HG03066 (cell line): ENCODE results near the gene TOM1L1.

Experiments
- ATAC-seq: cut with Tn5 transposase; IDR thresholded peaks from one replicate; pipeline ENCODE4 v1.9.1; 2021; ENCODE audit warnings: low read depth; ENCODE audit not compliant: unreplicated experiment

TOM1L1 gene

DNA sequence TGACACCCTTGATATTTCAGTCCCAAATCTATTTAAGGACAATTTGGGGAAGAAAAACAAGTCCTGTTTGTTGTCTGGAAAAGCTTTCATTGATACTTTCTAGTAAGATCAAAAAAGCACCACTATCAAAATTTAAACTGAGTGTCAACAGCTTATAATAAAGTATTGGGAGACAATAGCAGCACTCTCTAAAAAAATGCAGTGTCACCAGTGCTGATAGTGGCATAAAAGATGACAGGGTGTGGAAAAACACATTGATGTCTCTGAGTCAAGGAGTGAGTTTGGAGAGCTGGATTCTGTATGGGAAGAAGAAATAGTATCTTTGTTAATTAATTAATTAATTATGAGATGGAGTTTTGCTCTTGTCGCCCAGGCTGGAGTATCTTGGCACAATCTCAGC is 8.3 kb upstream of the TOM1L1 start:
- no peak for ATAC-seq

DNA sequence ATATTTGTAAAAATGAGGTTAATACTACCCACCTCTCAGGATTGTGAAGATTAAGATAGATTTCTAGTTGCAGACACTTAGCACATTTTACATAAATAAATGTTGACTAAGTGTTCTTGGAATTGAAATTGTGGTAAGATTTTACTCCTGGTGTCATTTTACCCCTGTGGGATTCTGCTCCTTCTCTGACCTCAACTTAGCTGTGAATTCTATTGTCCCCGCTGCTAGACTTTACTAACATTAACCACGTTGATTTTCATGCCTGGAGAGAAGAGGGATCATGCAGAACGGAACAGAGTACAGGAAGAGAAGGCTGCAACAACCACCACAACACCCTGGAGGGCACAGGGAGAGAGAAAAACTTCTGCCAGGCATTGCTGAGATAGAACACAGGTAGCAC is 2.1 kb upstream of the TOM1L1 start:
- no peak for ATAC-seq

DNA sequence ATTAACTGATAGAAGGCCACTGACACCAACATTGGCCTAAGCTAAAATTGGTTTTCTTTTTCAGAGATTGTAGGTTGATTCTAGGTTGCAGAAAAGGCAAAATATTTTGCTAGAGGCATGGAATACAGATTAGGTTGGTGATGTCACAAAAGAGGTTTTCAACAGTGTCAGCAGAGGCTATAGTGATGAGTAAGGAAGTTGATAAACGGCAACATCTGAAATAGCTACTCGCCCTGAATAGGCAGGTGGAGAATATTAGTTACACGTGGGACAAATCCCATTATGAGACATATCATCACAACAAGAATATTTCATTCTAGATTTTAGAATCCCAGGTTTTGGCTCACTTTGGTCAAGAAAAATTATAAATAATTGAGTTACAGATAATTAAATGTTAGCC is 1.5 kb upstream of the TOM1L1 start:
- no peak for ATAC-seq

DNA sequence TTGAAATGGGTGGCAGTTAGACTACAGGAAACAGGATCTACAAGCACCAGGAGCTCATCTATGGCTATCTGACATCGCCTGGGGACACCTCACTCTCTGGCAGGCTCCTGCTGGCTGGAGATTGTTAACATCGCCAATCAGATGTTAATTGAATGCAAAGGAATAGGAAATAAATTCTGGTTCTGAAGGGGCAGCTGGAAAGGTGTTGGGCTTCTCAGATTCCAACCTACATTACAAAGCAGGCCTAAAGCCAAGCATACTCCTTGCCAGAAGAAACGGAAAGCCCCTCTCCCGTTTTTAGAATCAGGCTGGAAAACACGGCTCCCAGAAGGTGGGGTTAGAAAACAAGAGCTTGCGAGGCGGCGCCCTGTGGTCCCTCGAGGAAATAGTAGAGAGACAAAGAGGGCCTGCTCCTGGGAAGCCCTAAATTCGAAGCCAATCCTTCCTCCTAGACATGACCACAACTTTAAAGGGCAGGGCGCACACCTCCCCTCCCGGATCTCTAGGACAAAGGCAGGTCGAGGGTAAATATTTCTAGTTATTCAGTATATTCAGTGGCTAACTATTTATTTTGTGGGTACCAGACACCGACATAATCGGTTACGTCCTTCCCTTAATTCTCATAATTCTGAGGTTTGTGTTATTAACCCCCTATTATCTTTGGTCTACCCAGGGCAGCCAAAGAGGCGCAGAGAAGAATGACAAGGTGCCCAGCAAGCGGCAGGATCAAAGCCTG is 763 bp upstream of the TOM1L1 start:
- peak; percentile 5 for ATAC-seq

DNA sequence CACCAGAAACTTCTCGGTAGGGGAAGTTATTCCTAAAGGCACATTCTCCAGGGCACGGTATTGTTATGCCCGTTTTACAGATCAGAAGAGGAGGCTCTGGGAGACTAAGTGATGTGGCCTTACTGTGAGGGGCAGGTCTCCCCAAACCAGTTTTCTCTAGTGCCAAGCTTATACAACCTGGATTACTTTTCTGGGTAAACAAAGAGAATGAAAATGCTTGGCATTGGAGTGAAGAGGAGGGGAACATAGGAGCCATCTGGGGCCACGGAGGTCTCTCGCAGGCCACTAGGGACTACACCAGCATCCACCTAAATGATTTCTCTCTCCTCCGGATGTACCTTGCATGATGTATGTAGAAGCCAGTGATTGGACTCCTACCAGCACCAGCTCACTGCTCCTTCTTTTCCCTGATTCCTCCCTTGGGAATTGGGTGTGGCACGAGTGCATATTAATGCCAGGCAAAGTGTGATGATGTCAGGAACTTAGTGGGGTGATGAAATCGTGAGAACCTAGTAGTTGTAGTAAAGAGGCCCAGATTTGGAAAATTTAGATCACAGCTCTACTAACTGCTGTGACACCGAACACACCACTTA is 674 bp downstream of the TOM1L1 start:
- ATAC-seq: no peak

DNA sequence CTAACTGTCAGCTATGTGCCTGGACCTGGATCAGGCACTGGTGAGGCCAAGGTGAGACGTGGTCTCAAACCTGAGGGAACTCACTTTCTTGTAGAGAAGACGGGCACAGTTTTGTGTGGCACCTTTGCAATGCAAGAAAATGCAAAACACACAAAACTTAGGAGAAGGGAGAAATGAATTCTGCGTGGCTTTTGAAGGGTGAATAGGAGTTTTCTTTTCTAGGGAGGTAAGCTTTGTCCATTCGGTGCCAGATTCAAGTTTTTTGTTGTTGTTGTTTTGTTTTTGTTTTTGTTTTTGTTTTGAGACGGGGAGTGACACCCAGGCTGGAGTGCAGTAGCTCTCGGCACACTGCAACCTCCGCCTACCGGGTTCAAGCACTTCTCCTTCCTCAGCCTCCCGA is 1.4 kb downstream of the TOM1L1 start:
- no peak for ATAC-seq

DNA sequence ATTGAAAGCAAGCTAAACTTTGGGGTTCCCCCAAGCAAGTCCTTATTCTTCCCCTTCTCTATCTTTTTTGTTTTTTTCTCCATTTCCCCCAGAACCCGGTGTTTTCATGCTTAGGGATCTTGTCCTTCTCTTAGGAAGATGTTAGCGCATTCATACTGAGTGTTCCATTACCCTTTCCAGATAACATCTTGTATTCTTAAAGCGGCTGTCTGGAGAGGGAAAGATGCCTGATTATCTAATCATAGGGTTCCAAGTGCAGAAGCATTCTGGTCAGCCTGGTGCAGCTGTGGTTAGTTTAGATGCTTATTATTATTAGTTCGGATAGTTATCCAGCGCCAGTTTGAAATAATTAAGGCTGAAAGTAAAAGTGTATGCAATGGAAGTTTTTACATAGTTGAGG is 2.0 kb downstream of the TOM1L1 start:
- ATAC-seq: no peak

DNA sequence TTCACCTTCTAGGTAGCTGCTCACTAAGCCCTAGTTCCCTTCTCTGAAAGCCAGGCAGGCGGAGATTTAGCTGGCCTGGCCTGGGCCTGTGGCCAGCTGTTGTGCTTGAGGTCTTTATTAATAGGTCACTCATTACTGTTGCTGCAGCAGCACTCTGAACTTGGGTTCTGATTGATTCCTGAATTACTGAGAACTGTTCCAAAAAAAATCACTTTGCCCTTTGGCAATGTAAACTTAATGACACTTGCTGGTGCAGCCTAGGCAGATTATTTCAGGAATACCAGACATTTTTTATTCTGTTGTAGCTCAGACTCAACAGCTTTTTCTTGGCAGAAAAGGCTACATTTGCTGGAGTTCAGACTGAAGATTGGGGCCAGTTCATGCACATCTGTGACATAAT is 2.7 kb downstream of the TOM1L1 start:
- ATAC-seq: no peak

DNA sequence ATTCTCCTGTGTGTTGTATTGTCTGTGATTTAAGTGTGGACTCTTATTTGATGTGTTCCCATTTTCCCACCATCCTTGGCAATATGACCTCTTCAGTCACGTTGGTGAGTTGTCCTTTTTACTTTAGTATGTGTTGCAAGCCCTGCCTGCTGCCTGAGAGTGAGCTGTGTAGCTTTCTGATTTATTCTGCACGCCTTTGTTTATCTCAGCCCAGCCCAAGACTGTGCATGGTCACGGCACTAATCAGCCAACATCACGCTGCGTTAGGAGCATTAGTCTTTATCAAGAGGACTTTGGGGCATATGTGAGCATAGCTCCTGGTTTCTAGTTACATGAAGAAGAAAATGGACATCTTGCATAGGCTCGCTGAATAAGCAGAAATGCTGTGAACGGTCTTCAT is 6.0 kb downstream of the TOM1L1 start:
- ATAC-seq: no peak

DNA sequence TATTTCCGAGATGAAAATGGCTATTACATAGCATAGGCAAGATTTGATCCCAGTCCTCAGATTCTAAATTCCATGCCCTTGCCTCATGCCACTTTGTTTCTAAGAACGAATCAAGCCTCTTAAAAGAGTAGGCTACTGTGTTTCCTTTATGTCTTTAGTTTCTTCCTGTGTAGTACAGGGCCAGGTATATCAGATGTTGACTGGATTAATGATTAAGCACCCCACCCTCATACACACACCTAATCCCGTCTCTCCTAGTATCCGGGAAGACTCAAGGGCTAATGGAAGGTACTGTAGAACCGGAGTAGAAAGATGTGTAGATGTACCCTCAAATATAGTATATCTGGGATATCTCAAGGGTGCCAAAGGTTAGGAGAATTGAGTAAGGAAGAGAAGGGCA is 6.7 kb downstream of the TOM1L1 start:
- ATAC-seq: no peak

DNA sequence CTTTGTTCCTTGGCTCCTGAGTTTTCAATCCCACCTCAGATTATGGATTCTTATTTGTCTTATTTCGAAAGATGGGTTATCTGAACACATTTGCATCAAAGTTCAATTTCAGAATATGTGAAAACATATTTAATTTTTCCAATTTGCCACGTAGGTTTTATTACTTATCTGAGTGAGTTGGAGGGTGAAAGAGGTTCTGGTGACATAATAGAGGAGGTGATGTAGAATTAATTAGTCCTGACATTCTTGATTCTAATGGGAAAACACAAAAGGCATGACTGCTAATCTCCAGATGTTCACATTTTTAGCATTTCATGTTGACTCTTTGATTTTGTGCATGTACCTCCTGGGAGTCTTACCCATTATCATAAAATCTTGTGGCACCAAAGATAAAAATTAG is 9.1 kb downstream of the TOM1L1 start:
- no peak for ATAC-seq

DNA sequence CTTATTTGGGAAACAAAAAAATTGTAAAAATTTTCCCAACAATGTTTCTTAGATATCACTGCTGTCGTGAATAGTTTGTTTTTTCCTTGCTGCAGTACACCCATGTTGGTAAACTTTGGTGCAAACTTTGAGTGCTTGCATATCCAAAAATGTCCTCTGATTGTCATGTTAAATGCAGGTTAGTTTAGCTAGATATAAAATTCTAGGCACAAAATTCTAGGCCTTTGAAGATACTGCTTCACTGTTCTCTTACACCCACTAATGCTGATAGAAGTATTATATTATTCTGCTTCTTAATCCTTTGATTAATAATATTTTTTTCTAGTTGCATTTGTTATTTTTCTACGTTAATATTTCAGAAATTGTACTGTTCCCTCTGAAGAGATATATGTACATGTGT is 16.1 kb downstream of the TOM1L1 start:
- no peak for ATAC-seq

DNA sequence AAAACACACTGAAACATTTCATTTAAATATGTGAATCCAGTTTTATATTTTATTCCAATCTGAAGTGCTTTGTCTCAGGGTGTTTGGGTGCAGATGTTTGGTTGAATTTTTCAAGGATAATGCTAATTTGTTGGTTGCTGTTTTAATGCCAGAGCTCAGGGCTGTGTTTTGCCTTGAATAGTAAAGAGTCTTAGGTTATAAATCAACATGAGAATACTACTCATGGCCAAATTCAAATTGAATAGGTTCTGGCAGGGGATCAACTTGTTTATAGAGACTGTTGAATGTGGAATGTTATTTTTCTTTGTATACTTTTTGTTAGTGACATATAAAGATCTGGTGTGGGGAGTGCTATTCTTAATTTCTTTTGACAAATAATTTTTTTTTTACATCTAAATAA is 18.8 kb downstream of the TOM1L1 start:
- no peak for ATAC-seq

DNA sequence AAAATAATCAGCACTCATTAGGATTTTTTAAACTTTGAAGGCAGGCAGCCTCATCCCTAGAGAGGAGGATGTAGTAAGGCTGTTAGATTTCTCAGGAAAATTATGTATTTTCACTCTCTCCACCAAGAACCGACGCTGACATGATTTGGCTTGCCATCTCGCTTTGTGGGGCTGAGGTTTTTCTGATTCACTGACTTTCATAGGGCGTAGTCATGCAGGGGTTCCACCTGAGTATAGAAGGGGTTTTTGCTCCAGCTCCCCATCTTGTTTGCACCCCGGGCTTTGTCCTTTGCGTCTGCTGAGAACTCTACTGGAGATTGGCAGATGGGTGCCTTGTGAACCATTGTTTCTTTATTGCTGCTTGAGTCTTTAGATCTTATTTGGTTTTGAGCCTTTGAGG is 20.2 kb downstream of the TOM1L1 start:
- no peak for ATAC-seq

DNA sequence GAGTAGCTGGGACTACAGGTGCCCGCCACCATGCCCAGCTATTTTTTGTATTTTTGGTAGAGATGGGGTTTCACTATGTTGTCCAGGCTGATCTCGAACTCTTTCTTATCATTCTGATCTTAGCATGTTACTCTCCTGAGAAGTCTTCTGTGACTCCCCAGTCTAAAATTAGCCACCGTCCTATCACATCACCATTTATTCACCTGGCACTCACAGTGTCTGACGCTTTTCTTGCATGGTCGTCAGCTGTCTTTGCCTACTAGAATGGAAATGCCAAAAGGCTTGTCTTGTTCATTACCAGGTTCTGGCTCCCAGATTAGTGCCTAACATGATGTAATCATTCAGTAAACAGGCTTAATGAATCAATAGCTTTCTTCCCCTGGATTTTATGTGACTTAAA is 23.8 kb downstream of the TOM1L1 start:
- no peak for ATAC-seq

DNA sequence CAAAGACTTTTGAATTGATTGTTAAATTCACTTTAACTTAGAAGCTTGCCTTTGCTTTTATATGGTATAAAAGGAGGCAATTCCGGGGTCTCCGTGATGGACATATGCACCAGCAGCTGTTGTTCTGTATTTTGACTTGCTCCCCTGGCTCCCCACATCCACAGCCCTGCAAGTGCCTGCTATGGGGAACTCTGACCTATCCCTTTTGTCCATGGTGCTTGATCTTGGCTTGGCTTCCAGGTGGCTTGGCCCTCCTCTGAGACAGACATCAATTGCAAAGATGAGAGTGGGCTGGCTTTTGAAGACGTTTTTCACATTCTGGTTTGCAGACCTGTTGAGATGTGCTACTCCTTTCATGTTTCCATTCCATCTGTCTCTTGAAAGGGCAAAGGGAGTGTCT is 26.9 kb downstream of the TOM1L1 start:
- no peak for ATAC-seq

DNA sequence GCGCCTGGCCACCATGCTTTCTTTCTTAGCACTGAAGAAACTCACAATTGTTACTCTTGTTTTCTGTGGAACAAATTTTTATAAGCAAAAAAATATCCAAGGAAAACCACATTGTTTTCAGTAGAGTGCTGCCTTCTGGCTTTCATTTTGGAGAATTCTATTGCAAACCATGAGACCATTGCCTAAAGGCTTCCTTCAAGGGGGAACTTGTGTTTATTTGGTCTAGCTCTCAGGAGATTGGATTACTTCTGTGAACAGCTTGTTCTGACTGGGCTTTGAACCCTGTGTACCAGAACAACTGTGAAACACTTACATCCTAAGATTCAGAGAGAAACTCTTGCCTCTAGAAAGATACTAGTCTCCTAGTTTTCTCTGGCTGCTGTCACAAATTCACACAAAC is 32.1 kb downstream of the TOM1L1 start:
- no peak for ATAC-seq

DNA sequence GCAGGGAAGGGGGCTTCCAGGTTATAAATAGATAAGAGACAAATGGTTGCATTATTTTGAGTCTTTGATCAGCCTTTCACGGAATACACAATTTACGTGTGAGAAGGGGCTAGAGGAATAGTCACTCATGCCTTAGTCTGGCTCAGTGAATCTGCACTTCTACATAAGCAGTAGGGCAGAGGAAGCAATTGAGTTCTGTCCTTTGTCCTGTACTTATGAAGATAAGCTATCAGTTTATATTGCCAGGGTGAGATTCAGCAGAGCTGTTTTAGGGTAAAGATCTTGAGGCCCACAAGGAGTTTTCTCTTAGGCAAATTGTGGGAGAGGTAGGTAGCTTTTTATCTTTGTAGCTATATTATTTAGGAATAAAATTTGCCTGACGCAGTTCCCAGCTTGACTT is 33.3 kb downstream of the TOM1L1 start:
- ATAC-seq: no peak

DNA sequence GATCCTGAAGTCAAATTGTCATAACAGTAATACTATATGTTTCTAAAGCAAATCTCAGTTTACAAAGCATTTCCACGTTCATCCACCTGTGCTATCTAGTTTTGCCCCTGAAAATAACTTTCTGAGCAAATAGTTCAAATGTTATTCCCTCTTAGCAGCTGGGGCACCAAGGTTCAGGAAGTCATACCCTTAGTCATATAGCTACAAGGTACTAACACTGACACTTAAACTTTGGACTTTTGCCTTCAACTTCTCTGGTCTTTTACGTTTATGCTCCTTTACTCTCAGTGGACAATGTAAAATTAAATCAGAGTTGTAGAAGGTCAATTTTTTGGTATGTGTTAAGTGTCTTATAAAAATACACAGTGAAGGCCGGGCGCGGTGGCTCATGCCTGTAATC is 34.8 kb downstream of the TOM1L1 start:
- no peak for ATAC-seq

DNA sequence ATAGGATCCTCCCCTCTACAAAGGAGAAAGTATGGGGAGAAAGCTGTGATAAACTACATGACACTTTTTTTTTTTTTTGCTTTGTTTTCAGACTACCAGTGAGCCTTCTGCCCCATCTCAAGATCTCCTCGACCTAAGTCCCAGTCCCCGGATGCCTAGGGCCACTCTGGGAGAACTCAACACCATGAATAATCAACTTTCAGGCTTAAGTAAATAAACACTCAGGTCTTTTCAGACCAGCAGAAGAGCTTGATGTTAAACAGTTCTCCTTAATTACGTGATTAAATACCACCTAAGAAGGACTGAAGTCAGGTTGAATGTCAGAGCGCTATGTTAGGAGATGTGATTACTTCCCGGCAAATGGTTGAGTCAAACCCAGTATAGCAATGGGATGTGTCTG is 36.4 kb downstream of the TOM1L1 start:
- no peak for ATAC-seq

DNA sequence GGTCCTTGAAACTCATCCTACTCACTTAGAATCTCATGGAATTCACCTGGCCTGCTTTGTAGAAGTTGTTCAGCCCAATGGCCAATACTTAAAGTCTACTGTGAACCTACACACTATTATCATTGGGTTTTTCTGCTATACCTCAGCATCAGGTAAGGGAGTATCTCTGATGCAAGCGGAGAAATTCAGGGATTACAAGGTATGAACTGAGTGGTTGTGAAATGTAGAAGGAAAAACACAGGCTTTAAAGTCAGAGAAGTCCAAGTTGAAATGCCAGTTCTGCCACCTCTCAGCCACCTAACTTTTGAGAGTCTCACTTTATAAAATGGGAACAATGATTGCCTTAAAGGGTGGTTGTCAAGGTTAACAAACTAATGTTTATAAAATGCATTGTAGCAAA is 36.8 kb downstream of the TOM1L1 start:
- ATAC-seq: no peak

DNA sequence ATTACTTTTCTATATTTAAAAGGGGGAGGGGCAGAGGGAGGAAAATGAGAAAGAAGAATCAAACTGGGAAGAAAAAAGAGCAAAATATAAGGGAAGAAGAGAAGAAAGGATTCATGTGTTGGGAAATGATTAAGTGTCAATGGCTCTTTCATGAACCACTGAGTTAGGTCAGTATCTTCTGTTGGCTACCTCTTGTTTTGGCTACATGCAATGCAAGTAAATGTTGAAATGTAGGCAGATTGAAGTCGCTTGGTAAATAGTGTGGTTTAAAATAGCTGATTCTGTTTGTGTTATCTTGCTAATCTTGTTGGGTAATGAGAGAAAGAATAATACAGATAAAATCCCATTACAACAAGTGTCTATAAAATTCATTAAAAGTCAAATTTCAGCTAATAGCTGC is 40.6 kb downstream of the TOM1L1 start:
- no peak for ATAC-seq

DNA sequence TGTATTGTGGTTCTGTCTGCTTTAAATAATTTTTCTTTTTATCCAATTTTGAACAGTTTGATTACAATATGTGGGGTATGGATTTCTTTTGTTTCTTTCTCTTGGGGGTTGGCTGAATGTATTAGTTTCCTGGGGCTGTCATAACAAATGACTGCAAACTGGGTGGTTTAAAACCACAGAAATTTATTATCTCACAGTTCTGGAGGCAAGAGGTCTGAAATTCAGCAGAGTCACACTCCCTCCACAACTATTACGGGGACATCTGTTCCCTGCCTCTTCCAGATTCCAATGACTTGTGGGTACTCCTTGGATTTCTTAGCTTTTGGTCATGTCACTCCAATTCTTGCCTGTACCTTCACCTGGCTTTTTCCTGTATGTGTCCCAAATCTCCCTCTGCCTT is 44.1 kb downstream of the TOM1L1 start:
- no peak for ATAC-seq
